Measurements from ENCODE around the gene RALGPS1.
"Not testable (repeated sequence)": the region's sequence is repeated elsewhere in the genome, so short reads cannot be mapped to it uniquely, and the experiment has no call there.

Gene RALGPS1

DNA sequence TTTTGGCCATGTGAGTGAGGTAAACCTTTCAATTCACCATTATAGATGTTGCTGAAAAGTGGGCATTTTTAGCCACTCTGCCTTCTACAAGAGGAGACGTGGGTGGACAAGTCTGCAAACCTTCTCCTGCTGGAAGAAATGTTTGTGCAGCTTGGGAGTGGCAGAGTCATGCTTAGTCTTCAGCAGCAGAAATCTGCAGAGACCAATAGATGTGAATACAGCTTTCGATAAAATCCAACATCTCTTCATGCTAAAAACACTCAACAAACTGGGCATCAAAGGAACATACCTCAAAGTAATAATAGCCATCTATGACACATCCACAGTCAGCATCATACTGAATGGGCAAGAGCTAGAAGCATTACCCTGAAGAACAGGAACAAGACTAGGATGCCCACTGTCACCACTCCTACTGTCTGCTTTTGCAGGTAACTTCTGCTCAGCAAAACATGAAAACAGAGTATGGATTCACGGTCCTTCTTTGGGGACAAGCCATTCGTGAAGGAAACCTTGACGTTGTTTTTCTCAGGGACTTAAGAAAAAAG is 91.3 kb downstream of the RALGPS1 start:
- no peaks in the 10 kb centered on the region for H3K4me1 ChIP-seq (ENCODE audit: insufficient read depth, low read length)

DNA sequence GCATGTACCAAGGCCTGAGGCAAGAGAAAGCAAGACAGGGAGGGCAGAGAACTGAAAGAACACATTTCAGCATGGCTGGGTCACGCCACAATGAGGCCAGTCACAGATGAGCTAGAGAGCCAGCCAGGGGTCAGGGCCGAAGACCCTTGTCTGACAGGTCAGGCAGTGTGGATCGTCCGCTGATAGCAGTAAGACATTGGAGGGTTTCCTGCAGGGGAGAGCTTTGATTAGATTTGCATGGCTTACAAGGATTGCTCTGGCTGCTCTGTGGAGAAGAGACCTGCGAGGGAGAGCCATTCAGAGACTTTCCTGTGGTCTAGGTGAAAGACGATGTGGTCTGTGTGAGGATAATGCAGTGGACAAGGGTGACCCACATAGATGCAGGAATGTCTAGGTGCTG is 93.1 kb downstream of the RALGPS1 start:
- Histone ChIP-seq H3K36me3 (ENCODE audit: insufficient read depth, low read length) (no peaks in the 10 kb centered on the region), H3K4me1 (ENCODE audit: insufficient read depth, low read length) (no peaks in the 10 kb centered on the region)

More for the DNA sequence above, 91.3 kb downstream of the RALGPS1 start:
- H3K36me3 ChIP-seq (ENCODE audit: insufficient read depth, low read length): no peaks in the 10 kb centered on the region
- H3K9ac ChIP-seq (ENCODE audit: low read depth, low read length): no peak overlapping the region
- H3K9me3 ChIP-seq (ENCODE audit: control insufficient read depth, insufficient read depth, low read length): no peaks in the 10 kb centered on the region

GRCh38 chr9:127008076-127008475 is 93.5 kb downstream of the RALGPS1 start:
- no peaks in the 10 kb centered on the region for H3K4me1 ChIP-seq (ENCODE audit: insufficient read depth, low read length)
- H3K9ac ChIP-seq (ENCODE audit: low read depth, low read length): no peak overlapping the region
- no peaks in the 10 kb centered on the region for H3K9me3 ChIP-seq (ENCODE audit: control insufficient read depth, insufficient read depth, low read length)
- H3K36me3 ChIP-seq (ENCODE audit: insufficient read depth, low read length): no peaks in the 10 kb centered on the region

More for the DNA sequence above, 93.1 kb downstream of the RALGPS1 start:
- no peak overlapping the region for H3K9ac ChIP-seq (ENCODE audit: low read depth, low read length)
- no peaks in the 10 kb centered on the region for H3K9me3 ChIP-seq (ENCODE audit: control insufficient read depth, insufficient read depth, low read length)

GRCh38 chr9:127011772-127012171 is 97.2 kb downstream of the RALGPS1 start:
- H3K9me3 ChIP-seq (ENCODE audit: control insufficient read depth, insufficient read depth, low read length): no peaks in the 10 kb centered on the region
- no peaks in the 10 kb centered on the region for H3K4me1 ChIP-seq (ENCODE audit: insufficient read depth, low read length)
- H3K36me3 ChIP-seq (ENCODE audit: insufficient read depth, low read length): no peaks in the 10 kb centered on the region
- H3K9ac ChIP-seq (ENCODE audit: low read depth, low read length): no peak overlapping the region

GRCh38 chr9:127012250-127012649 is 97.7 kb downstream of the RALGPS1 start:
- H3K9me3 ChIP-seq (ENCODE audit: control insufficient read depth, insufficient read depth, low read length): no peaks in the 10 kb centered on the region
- no peak overlapping the region for H3K9ac ChIP-seq (ENCODE audit: low read depth, low read length)
- H3K36me3 ChIP-seq (ENCODE audit: insufficient read depth, low read length): no peaks in the 10 kb centered on the region
- H3K4me1 ChIP-seq (ENCODE audit: insufficient read depth, low read length): no peaks in the 10 kb centered on the region

GRCh38 chr9:127013597-127013996 is 99.0 kb downstream of the RALGPS1 start:
- H3K9me3 ChIP-seq (ENCODE audit: control insufficient read depth, insufficient read depth, low read length): no peaks in the 10 kb centered on the region
- no peak overlapping the region for H3K9ac ChIP-seq (ENCODE audit: low read depth, low read length)
- H3K4me1 ChIP-seq (ENCODE audit: insufficient read depth, low read length): no peaks in the 10 kb centered on the region
- H3K36me3 ChIP-seq (ENCODE audit: insufficient read depth, low read length): no peaks in the 10 kb centered on the region

DNA sequence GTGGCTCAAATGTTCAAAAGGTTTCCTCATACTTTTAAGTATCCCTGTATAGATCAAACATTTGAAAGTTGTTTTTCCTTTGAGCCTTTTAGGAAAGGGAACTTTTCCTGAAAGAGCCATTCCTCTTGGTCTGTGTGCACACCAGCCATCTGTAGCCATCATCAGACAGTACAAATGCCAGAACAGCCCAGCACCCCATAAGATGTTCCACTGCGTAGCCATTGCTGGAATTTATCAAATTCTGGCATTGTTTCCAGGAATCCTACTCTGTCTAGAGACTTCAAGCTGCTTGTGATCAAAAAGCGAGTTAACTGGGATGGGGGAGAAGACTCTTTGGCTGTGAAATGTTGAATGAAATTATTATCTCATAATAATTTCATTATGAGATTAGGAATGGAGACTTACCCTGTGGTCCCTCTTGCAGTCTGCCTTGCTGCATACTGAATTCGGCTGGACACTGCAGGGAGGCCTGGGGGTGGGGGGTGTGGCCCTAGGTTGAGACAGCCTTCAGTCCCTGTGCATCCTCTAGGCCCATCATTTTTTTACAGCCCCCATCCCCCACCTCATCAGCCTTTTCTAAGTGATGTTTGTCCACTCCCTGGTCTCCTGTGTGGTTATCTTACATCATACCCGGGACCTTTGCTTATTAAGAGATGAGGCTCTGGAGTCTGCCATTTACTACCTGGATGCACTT is 99.8 kb downstream of the RALGPS1 start:
- no peaks in the 10 kb centered on the region for H3K9me3 ChIP-seq (ENCODE audit: control insufficient read depth, insufficient read depth, low read length)
- no peaks in the 10 kb centered on the region for H3K4me1 ChIP-seq (ENCODE audit: insufficient read depth, low read length)
- no peaks in the 10 kb centered on the region for H3K36me3 ChIP-seq (ENCODE audit: insufficient read depth, low read length)
- H3K9ac ChIP-seq (ENCODE audit: low read depth, low read length): no peak overlapping the region

GRCh38 chr9:127014910-127015540 is 100.4 kb downstream of the RALGPS1 start:
- H3K9ac ChIP-seq (ENCODE audit: low read depth, low read length): no peak overlapping the region
- no peaks in the 10 kb centered on the region for H3K4me1 ChIP-seq (ENCODE audit: insufficient read depth, low read length)
- H3K9me3 ChIP-seq (ENCODE audit: control insufficient read depth, insufficient read depth, low read length): no peaks in the 10 kb centered on the region
- H3K36me3 ChIP-seq (ENCODE audit: insufficient read depth, low read length): no peaks in the 10 kb centered on the region

DNA sequence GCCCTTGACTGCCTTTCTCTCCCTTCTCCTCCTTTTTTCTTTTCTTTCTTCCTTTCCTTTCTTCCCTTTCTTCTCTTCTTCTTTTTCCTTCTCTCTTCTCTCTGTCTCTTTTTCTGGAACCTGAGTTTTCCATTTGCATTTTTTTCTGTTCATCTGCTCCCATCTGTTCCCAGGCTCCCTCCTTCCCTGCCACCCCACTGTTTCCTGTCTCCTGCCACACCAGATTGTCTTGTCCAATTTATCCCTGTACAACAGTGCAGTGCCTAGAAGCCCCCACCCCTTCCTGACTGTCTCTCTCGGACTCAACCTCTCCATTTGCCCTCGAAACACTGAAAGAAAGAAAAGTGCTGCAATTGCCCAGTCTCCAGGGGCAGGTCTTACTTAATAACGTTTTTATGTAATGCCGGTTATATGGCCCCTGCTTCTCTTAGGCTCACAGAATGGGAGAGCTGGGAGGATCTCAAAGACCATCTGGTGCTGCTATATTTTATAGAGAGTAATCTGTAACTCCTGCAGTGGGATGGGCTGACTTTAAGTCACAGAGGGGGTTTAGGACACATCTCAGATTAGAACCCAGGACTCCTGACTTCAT is 101.4 kb downstream of the RALGPS1 start:
- Histone ChIP-seq H3K4me1 (ENCODE audit: insufficient read depth, low read length) (no peaks in the 10 kb centered on the region), H3K9ac (ENCODE audit: low read depth, low read length) (no peak overlapping the region), H3K9me3 (ENCODE audit: control insufficient read depth, insufficient read depth, low read length) (no peaks in the 10 kb centered on the region), H3K36me3 (ENCODE audit: insufficient read depth, low read length) (no peaks in the 10 kb centered on the region)

GRCh38 chr9:127017979-127018378 is 103.4 kb downstream of the RALGPS1 start:
- not testable (repeated sequence) for H3K9ac ChIP-seq (ENCODE audit: low read depth, low read length); H3K9me3 ChIP-seq (ENCODE audit: control insufficient read depth, insufficient read depth, low read length); H3K4me1 ChIP-seq (ENCODE audit: insufficient read depth, low read length); H3K36me3 ChIP-seq (ENCODE audit: insufficient read depth, low read length)

DNA sequence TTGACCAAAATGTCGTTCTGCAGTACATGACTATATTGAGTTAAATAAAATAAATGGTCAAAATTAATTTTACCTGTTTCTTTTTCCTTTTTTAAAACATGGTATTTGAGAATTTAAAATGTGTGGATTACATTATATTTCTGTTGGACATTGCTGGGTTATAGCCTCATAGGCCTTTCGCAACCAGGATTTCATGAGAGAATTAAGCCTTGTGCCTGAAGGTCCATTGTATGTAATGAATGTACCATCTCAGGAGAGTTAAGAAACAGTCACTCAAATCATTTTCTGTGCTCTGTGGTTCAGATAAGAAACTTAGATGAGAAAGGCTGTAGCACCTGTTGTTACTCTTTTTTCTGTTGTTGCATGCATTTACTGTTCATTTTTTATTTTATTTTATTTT is 104.4 kb downstream of the RALGPS1 start:
- no peaks in the 10 kb centered on the region for H3K9me3 ChIP-seq (ENCODE audit: control insufficient read depth, insufficient read depth, low read length)
- H3K36me3 ChIP-seq (ENCODE audit: insufficient read depth, low read length): no peaks in the 10 kb centered on the region
- H3K9ac ChIP-seq (ENCODE audit: low read depth, low read length): no peak overlapping the region
- H3K4me1 ChIP-seq (ENCODE audit: insufficient read depth, low read length): no peaks in the 10 kb centered on the region

DNA sequence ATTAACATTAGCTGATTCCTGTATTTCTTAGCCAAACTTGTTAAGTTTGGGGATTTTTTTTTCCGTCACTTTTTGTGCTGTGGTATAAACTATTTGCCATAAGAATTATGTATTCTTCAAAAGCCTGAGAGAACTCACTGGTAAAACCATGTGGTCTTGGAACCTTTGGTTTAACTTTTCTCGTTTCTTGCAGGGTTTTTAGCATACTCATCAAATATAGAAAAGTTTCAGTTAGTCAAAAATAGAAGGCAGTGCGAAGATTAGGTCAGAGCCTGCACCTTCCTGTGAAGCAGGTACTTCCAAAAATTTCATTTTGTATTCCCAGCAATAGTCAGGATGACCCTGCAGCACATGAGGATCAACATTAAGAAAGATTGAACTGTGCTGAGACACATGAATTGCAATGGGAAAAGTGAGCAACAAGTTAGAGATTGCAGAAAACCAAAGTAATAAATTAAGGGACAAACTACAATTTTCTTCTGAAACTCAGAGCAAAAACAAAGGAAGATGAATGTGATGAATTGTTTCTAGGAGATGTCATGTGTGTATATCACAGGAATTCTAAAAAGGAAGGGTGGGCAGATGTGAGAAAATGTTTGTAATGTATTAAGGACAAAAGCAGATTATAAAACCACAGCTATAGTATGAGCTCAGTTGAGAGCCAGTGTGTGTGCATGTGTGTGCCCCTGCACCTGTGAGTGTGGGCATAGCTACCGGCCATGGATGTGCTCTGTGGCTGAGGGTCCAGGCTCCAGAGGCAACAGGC is 105.6 kb downstream of the RALGPS1 start:
- Histone ChIP-seq H3K9ac (ENCODE audit: low read depth, low read length) (no peak overlapping the region), H3K9me3 (ENCODE audit: control insufficient read depth, insufficient read depth, low read length) (no peaks in the 10 kb centered on the region), H3K36me3 (ENCODE audit: insufficient read depth, low read length) (no peaks in the 10 kb centered on the region), H3K4me1 (ENCODE audit: insufficient read depth, low read length) (no peaks in the 10 kb centered on the region)

GRCh38 chr9:127020802-127021078 is 106.2 kb downstream of the RALGPS1 start:
- H3K36me3 ChIP-seq (ENCODE audit: insufficient read depth, low read length): no peaks in the 10 kb centered on the region
- H3K9me3 ChIP-seq (ENCODE audit: control insufficient read depth, insufficient read depth, low read length): no peaks in the 10 kb centered on the region
- H3K9ac ChIP-seq (ENCODE audit: low read depth, low read length): no peak overlapping the region
- H3K4me1 ChIP-seq (ENCODE audit: insufficient read depth, low read length): no peaks in the 10 kb centered on the region

DNA sequence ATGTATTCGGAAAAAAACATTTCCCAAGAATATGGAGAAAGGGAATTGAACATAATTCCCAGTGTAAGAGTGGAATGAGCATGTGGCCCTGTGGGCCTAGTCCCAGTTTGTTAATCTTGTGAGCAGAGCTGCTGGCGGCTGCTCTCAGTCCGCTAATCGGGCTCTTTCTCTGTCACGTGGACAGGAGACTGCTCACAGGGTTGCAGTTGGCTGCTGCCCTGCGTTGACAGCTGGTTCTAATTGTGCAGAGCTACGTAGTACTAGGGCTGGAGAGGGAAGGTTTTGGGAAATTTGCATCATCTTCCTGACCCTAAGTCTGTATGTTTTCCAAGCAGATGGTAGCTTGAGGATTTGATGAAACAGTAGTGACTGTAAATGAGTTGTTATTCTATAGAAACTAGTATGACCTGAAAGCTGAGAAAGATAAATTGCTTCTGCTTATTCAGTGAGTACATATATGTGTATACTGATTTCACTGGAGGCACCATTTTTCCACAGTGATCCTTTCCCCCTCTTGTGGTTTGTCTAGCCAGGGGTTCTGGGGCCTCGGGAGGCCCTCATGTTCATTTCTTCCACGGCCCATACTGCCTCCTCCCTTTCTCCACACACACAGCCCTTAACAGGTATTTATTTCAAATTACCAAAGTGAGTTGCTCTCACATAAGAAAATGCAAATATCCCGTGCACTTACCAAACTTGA is 107.2 kb downstream of the RALGPS1 start:
- Histone ChIP-seq H3K4me1 (ENCODE audit: insufficient read depth, low read length) (no peaks in the 10 kb centered on the region), H3K9me3 (ENCODE audit: control insufficient read depth, insufficient read depth, low read length) (no peaks in the 10 kb centered on the region), H3K36me3 (ENCODE audit: insufficient read depth, low read length) (no peaks in the 10 kb centered on the region), H3K9ac (ENCODE audit: low read depth, low read length) (no peak overlapping the region)
